ENCODE data around the gene SHROOM4.

GRCh38 chrX:50818986-50819385 is 5.0 kb upstream of the SHROOM4 start:
- TF ChIP-seq CTCF (IDR thresholded peaks at IDR 0.05; ENCODE audit: borderline replicate concordance, extremely low read depth, low read length, poor library complexity, severe bottlenecking) = no peak
- no peak for TF ChIP-seq EZH2 (IDR thresholded peaks at IDR 0.05; ENCODE audit: borderline replicate concordance, low read depth, low read length, severe bottlenecking)

Measured in DND-41 (cell line).